Fibroblast of peridontal ligament (primary cell): ENCODE data around the gene CHERP.

Source experiments
- DNase-seq: peaks from one replicate; pipeline ENCODE4 v3.0.0-alpha.2; 2010; ENCODE audit errors: extremely low read depth

The CHERP gene

GRCh38 chr19:16577531-16577985, 35.3 kb upstream of the CHERP start:
- DNase-seq, result no peak

- no peak for DNase-seq
Observed at GRCh38 chr19:16576690-16577530, 34.7 kb upstream of the CHERP start.

- DNase-seq, result no peak
Observed at GRCh38 chr19:16575861-16576689, 33.8 kb upstream of the CHERP start.

- no peak for DNase-seq
Observed at GRCh38 chr19:16575282-16575681, 33.0 kb upstream of the CHERP start.

GRCh38 chr19:16573925-16574324, 31.7 kb upstream of the CHERP start:
- no peak for DNase-seq

- no peak for DNase-seq
Observed at GRCh38 chr19:16573296-16573695, 31.1 kb upstream of the CHERP start.

- DNase-seq, result peak; percentile 88
Observed at GRCh38 chr19:16572332-16573211, 30.3 kb upstream of the CHERP start, which contains the start of gene SLC35E1. Gene SLC35E1, minus strand, starts transcription at chr19:16572415. Its CDS starts 51 bp downstream, at chr19:16572364.

- DNase-seq, result no peak
Observed at GRCh38 chr19:16571822-16572331, 29.6 kb upstream of the CHERP start.

GRCh38 chr19:16571283-16571682, 29.0 kb upstream of the CHERP start:
- peak; percentile 47 for DNase-seq

GRCh38 chr19:16569609-16570320, 27.5 kb upstream of the CHERP start:
- no peak for DNase-seq

GRCh38 chr19:16566702-16567101, 24.5 kb upstream of the CHERP start:
- no peak for DNase-seq

- DNase-seq, result no peak
Observed at GRCh38 chr19:16566161-16566560, 23.9 kb upstream of the CHERP start.

- DNase-seq, result no peak
Observed at GRCh38 chr19:16564842-16565241, 22.6 kb upstream of the CHERP start.

GRCh38 chr19:16562608-16563025, 20.4 kb upstream of the CHERP start:
- no peak for DNase-seq

- no peak for DNase-seq
Observed at GRCh38 chr19:16561382-16561781, 19.1 kb upstream of the CHERP start.

- DNase-seq, result no peak
Observed at GRCh38 chr19:16559780-16560276, 17.6 kb upstream of the CHERP start.

- no peak for DNase-seq
Observed at GRCh38 chr19:16554776-16555175, 12.5 kb upstream of the CHERP start.

- peak; percentile 3 for DNase-seq
Observed at GRCh38 chr19:16551902-16552301, 9.7 kb upstream of the CHERP start.

GRCh38 chr19:16548956-16549355, 6.7 kb upstream of the CHERP start:
- DNase-seq, result no peak

GRCh38 chr19:16544473-16545231, 2.4 kb upstream of the CHERP start:
- DNase-seq, result no peak
